Measurements from ENCODE around the gene S100A8. TPM values are rescaled to one million over a fixed set of nuclear protein-coding genes. Genes with fewer than 3 reads are reported as not detected.
A peak's percentile ranks its signal among the peaks of the same experiment; 100 is the strongest.

Gene S100A8
- total and polyA plus RNA-seq, 4 donors, result 1.3 to 286 (median 6.0) TPM

GRCh38 chr1:153358691-153358975 is 32.2 kb downstream of the S100A8 start:
- no peaks in the 10 kb centered on the region for H3K27me3 ChIP-seq (ENCODE audit: control insufficient read depth, insufficient read depth, low read length)
- no peaks in the 10 kb centered on the region for H3K36me3 ChIP-seq (ENCODE audit: control insufficient read depth, insufficient read depth, low read length)
- DNase-seq (ENCODE audit: low read depth in 4 of 6, low spot score in 6 of 6), result no peak
- 88% methylated on average over 3 of the region's 3 CpGs for WGBS (ENCODE audit: insufficient coverage)
- no peak overlapping the region for H3K4me3 ChIP-seq (ENCODE audit: low read depth, low read length)
- H3K4me1 ChIP-seq (ENCODE audit: control insufficient read depth, insufficient read depth, low read length), result no peaks in the 10 kb centered on the region
- H3K9me3 ChIP-seq (ENCODE audit: control insufficient read depth, insufficient read depth, low read length), result no peaks in the 10 kb centered on the region
- no peak overlapping the region for H3K27ac ChIP-seq (ENCODE audit: low read depth, low read length)

- DNase-seq (ENCODE audit: low read depth in 4 of 6, low spot score in 6 of 6), result no peak
- Histone ChIP-seq H3K4me1 (ENCODE audit: control insufficient read depth, insufficient read depth, low read length) (no peaks in the 10 kb centered on the region), H3K27ac (ENCODE audit: low read depth, low read length) (no peak within 1 kb of the TSS), H3K4me3 (ENCODE audit: low read depth, low read length) (no peak within 1 kb of the TSS), H3K9me3 (ENCODE audit: control insufficient read depth, insufficient read depth, low read length) (no peaks in the 10 kb centered on the region), H3K36me3 (ENCODE audit: control insufficient read depth, insufficient read depth, low read length) (no peaks in the 10 kb centered on the region), H3K27me3 (ENCODE audit: control insufficient read depth, insufficient read depth, low read length) (no peaks in the 10 kb centered on the region)
- WGBS (ENCODE audit: insufficient coverage), result 79% methylated on average over 10 of the region's 11 CpGs
These were observed 32.8 kb downstream of the S100A8 start, which contains the start of gene S100A9 for GRCh38 chr1:153357853-153358690. S100A9 (plus strand) TSS chr1:153357854; CDS start chr1:153358284, 430 bp downstream.

- 84% methylated on average over 6 of the region's 10 CpGs for WGBS (ENCODE audit: insufficient coverage)
- Histone ChIP-seq H3K4me1 (ENCODE audit: control insufficient read depth, insufficient read depth, low read length) (no peaks in the 10 kb centered on the region), H3K36me3 (ENCODE audit: control insufficient read depth, insufficient read depth, low read length) (no peaks in the 10 kb centered on the region), H3K27me3 (ENCODE audit: control insufficient read depth, insufficient read depth, low read length) (no peaks in the 10 kb centered on the region), H3K9me3 (ENCODE audit: control insufficient read depth, insufficient read depth, low read length) (no peaks in the 10 kb centered on the region), H3K4me3 (ENCODE audit: low read depth, low read length) (no peak overlapping the region), H3K27ac (ENCODE audit: low read depth, low read length) (no peak overlapping the region)
- DNase-seq (ENCODE audit: low read depth in 4 of 6, low spot score in 6 of 6), result no peak
These were observed 33.6 kb downstream of the S100A8 start for GRCh38 chr1:153357076-153357852.

GRCh38 chr1:153356392-153357075 is 34.3 kb downstream of the S100A8 start:
- Histone ChIP-seq H3K4me3 (ENCODE audit: low read depth, low read length) (no peak overlapping the region), H3K9me3 (ENCODE audit: control insufficient read depth, insufficient read depth, low read length) (no peaks in the 10 kb centered on the region), H3K27me3 (ENCODE audit: control insufficient read depth, insufficient read depth, low read length) (no peaks in the 10 kb centered on the region), H3K36me3 (ENCODE audit: control insufficient read depth, insufficient read depth, low read length) (no peaks in the 10 kb centered on the region), H3K27ac (ENCODE audit: low read depth, low read length) (no peak overlapping the region), H3K4me1 (ENCODE audit: control insufficient read depth, insufficient read depth, low read length) (no peaks in the 10 kb centered on the region)
- no peak for DNase-seq (ENCODE audit: low read depth in 4 of 6, low spot score in 6 of 6)
- WGBS (ENCODE audit: insufficient coverage), result 87% methylated on average over 8 of the region's 8 CpGs

GRCh38 chr1:153355445-153356071 is 35.3 kb downstream of the S100A8 start:
- H3K4me1 ChIP-seq (ENCODE audit: control insufficient read depth, insufficient read depth, low read length), result no peaks in the 10 kb centered on the region
- DNase-seq (ENCODE audit: low read depth in 4 of 6, low spot score in 6 of 6), result peak in 2 of 6 donors; percentile 15 to 16
- no peak overlapping the region for H3K4me3 ChIP-seq (ENCODE audit: low read depth, low read length)
- no peak overlapping the region for H3K27ac ChIP-seq (ENCODE audit: low read depth, low read length)
- no peaks in the 10 kb centered on the region for H3K9me3 ChIP-seq (ENCODE audit: control insufficient read depth, insufficient read depth, low read length)
- H3K27me3 ChIP-seq (ENCODE audit: control insufficient read depth, insufficient read depth, low read length), result no peaks in the 10 kb centered on the region
- WGBS (ENCODE audit: insufficient coverage), result 59% methylated on average over 8 of the region's 10 CpGs
- H3K36me3 ChIP-seq (ENCODE audit: control insufficient read depth, insufficient read depth, low read length), result no peaks in the 10 kb centered on the region

GRCh38 chr1:153354515-153355193 is 36.2 kb downstream of the S100A8 start:
- no peaks in the 10 kb centered on the region for H3K36me3 ChIP-seq (ENCODE audit: control insufficient read depth, insufficient read depth, low read length)
- H3K4me3 ChIP-seq (ENCODE audit: low read depth, low read length), result no peak overlapping the region
- 75% methylated on average over 7 of the region's 8 CpGs for WGBS (ENCODE audit: insufficient coverage)
- H3K4me1 ChIP-seq (ENCODE audit: control insufficient read depth, insufficient read depth, low read length), result no peaks in the 10 kb centered on the region
- H3K27ac ChIP-seq (ENCODE audit: low read depth, low read length), result no peak overlapping the region
- DNase-seq (ENCODE audit: low read depth in 4 of 6, low spot score in 6 of 6), result no peak
- no peaks in the 10 kb centered on the region for H3K9me3 ChIP-seq (ENCODE audit: control insufficient read depth, insufficient read depth, low read length)
- H3K27me3 ChIP-seq (ENCODE audit: control insufficient read depth, insufficient read depth, low read length), result no peaks in the 10 kb centered on the region

- H3K36me3 ChIP-seq (ENCODE audit: control insufficient read depth, insufficient read depth, low read length), result no peaks in the 10 kb centered on the region
- no peaks in the 10 kb centered on the region for H3K27me3 ChIP-seq (ENCODE audit: control insufficient read depth, insufficient read depth, low read length)
- 87% methylated on average over 6 of the region's 7 CpGs for WGBS (ENCODE audit: insufficient coverage)
- H3K4me3 ChIP-seq (ENCODE audit: low read depth, low read length), result no peak overlapping the region
- DNase-seq (ENCODE audit: low read depth in 4 of 6, low spot score in 6 of 6), result peak in 1 of 6 donors; percentile 33
- no peaks in the 10 kb centered on the region for H3K4me1 ChIP-seq (ENCODE audit: control insufficient read depth, insufficient read depth, low read length)
- no peak overlapping the region for H3K27ac ChIP-seq (ENCODE audit: low read depth, low read length)
- no peaks in the 10 kb centered on the region for H3K9me3 ChIP-seq (ENCODE audit: control insufficient read depth, insufficient read depth, low read length)
These were observed 37.5 kb downstream of the S100A8 start for GRCh38 chr1:153353226-153353947.

- 3% methylated on average over 4 of the region's 4 CpGs for whole genome bisulfite sequencing (ENCODE audit: insufficient coverage)
- Histone ChIP-seq H3K4me1 (ENCODE audit: control insufficient read depth, insufficient read depth, low read length) (no peaks in the 10 kb centered on the region), H3K4me3 (ENCODE audit: low read depth, low read length) (no peak overlapping the region), H3K27me3 (ENCODE audit: control insufficient read depth, insufficient read depth, low read length) (no peaks in the 10 kb centered on the region), H3K9me3 (ENCODE audit: control insufficient read depth, insufficient read depth, low read length) (no peaks in the 10 kb centered on the region), H3K36me3 (ENCODE audit: control insufficient read depth, insufficient read depth, low read length) (no peaks in the 10 kb centered on the region), H3K27ac (ENCODE audit: low read depth, low read length) (no peak overlapping the region)
- DNase-seq (ENCODE audit: low read depth in 4 of 6, low spot score in 6 of 6), result peak; percentile 13 to 90 (median 41)
These were observed 38.4 kb downstream of the S100A8 start for GRCh38 chr1:153352523-153352922.

Measured in spinal cord (tissue), 10 donors.